ENCODE measurements around the gene SERPINA10.
"Not testable (repeated sequence)": the region's sequence is repeated elsewhere in the genome, so short reads cannot be mapped to it uniquely, and the experiment has no call there.

DNA sequence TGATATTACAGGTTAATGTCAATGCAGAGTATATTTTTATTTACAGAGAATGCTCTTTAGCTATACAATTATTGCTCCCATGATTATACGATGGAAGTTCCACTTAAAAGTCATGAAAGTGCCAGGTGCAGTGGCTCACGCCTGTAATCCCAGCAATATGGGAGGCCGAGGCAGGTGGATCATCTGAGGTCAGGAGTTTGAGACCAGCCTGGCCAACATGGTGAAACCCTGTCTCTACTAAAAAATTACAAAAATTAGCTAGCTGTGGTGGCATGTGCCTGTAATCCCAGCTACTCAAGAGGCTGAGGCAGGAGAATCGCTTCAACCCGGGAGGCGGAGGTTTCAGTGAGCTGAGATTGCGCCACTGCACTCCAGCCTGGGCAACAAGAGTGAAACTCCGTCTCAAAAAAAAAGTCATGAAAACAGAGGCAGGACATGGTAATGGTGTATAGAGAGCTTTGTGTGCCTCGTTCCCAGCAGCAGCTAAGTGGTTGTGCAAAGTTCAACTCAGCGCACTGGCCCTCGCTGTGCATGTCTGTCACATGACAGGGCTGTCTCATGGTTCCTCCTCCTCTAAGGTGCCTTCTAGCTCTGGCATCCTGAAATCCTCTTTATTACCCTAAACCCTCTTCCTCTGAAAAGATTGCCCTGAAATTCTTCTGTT, 16.0 kb downstream of the SERPINA10 start:
- TF ChIP-seq, protein P1, sequence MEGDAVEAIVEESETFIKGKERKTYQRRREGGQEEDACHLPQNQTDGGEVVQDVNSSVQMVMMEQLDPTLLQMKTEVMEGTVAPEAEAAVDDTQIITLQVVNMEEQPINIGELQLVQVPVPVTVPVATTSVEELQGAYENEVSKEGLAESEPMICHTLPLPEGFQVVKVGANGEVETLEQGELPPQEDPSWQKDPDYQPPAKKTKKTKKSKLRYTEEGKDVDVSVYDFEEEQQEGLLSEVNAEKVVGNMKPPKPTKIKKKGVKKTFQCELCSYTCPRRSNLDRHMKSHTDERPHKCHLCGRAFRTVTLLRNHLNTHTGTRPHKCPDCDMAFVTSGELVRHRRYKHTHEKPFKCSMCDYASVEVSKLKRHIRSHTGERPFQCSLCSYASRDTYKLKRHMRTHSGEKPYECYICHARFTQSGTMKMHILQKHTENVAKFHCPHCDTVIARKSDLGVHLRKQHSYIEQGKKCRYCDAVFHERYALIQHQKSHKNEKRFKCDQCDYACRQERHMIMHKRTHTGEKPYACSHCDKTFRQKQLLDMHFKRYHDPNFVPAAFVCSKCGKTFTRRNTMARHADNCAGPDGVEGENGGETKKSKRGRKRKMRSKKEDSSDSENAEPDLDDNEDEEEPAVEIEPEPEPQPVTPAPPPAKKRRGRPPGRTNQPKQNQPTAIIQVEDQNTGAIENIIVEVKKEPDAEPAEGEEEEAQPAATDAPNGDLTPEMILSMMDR (IDR thresholded peaks at IDR 0.05) = not testable (repeated sequence)
- TF ChIP-seq POLR2A (IDR thresholded peaks at IDR 0.05) = not testable (repeated sequence)

Measured in heart left ventricle (tissue), 13 donors.